A673 (cell line): Measurements from ENCODE around the gene TAGLN2. TPM values are rescaled to one million over a fixed set of nuclear protein-coding genes. Genes with fewer than 3 reads are reported as not detected.

Experiments
- BruUV-seq: library from RNA; stranded (reverse); fragments of 400-500 nt; replicated peaks from 2 replicates; lab custom pipeline; 2021; lab: Mats Ljungman, UMichigan
- CTCF ChIA-PET: fragments of 300-600 bp; sonication (Branson Sonifier 250); formaldehyde crosslinking; loops from one replicate; lab custom pipeline; 2022; ENCODE audit warnings: antibody characterized with exemption; lab: Charles Lee
- POLR2A ChIA-PET: fragments of 300-600 bp; sonication (Branson Sonifier 250); formaldehyde crosslinking; loops from one replicate; lab custom pipeline; 2022; ENCODE audit warnings: antibody characterized with exemption; ENCODE audit not compliant: low non-redundant PET; lab: Charles Lee
- DNase-seq: peaks from one replicate; pipeline ENCODE4 v3.0.0-alpha.2; 2015; ENCODE audit warnings: low spot score
- H3K27ac ChIP-seq: fragments of 200-600 bp; sonication (generic); 2 replicates; pipeline ENCODE4 v1.5.1; 2016; ENCODE audit warnings: mixed run types, low read depth, mild to moderate bottlenecking, mixed read lengths, antibody characterized with exemption, low read length; ENCODE audit not compliant: poor library complexity, severe bottlenecking
- H3K27me3 ChIP-seq: fragments of 200-600 bp; sonication (generic); replicated peaks from 2 replicates; pipeline ENCODE4 v1.6.1; 2017; ENCODE audit warnings: mixed run types, low read depth, mild to moderate bottlenecking, mixed read lengths, antibody characterized with exemption, low read length; ENCODE audit not compliant: insufficient read depth, poor library complexity
- H3K36me3 ChIP-seq: fragments of 200-600 bp; sonication (generic); 2 replicates; pipeline ENCODE4 v1.6.1; 2016; ENCODE audit warnings: mixed run types, mild to moderate bottlenecking, mixed read lengths, antibody characterized with exemption, low read length; ENCODE audit not compliant: insufficient read depth, poor library complexity, severe bottlenecking
- H3K4me1 ChIP-seq: fragments of 200-600 bp; sonication (generic); 2 replicates; pipeline ENCODE4 v1.6.1; 2017; ENCODE audit warnings: mixed run types, mild to moderate bottlenecking, mixed read lengths, antibody characterized with exemption, low read length; ENCODE audit not compliant: insufficient read depth, poor library complexity, severe bottlenecking
- H3K4me3 ChIP-seq: fragments of 200-600 bp; sonication (generic); 2 replicates; pipeline ENCODE4 v1.5.1; 2016; ENCODE audit warnings: low read depth, mixed run types, mild to moderate bottlenecking, mixed read lengths, low read length; ENCODE audit not compliant: poor library complexity, severe bottlenecking
- H3K9me3 ChIP-seq: fragments of 200-600 bp; sonication (generic); 2 replicates; pipeline ENCODE4 v1.6.1; 2016; ENCODE audit warnings: mixed run types, low read depth, mild to moderate bottlenecking, mixed read lengths, antibody characterized with exemption, low read length; ENCODE audit not compliant: poor library complexity, severe bottlenecking
- EZH2 ChIP-seq: fragments of 200-600 bp; sonication (generic); IDR thresholded peaks from 2 replicates; pipeline ENCODE4 v1.6.1; 2017; ENCODE audit warnings: borderline replicate concordance, low read depth, mild to moderate bottlenecking, mixed read lengths, antibody characterized with exemption, low read length; ENCODE audit not compliant: poor library complexity, severe bottlenecking
- intact Hi-C: fragments of 100-400 bp; cut with micrococcal nuclease; formaldehyde crosslinking; loops from one replicate; pipeline ENCODE4 v1.10.0; 2022; ENCODE audit not compliant: unreplicated experiment
- total RNA-seq: library from RNA; stranded (reverse); gene quantifications from 2 replicates; pipeline ENCODE4 v1.2.3, GENCODE V29; 2021
- TF ChIP-seq, protein P1 (sequence below): fragments of 300-800, 200-600 bp; sonication (generic); conservative IDR thresholded peaks from 2 replicates; pipeline ENCODE4 v1.5.1; 2017; ENCODE audit warnings: low read depth, mild to moderate bottlenecking, antibody characterized with exemption, low read length, moderate library complexity, mixed read lengths

The TAGLN2 gene
- total RNA-seq, 1 experiment from 2014 or later = 198 TPM

DNA sequence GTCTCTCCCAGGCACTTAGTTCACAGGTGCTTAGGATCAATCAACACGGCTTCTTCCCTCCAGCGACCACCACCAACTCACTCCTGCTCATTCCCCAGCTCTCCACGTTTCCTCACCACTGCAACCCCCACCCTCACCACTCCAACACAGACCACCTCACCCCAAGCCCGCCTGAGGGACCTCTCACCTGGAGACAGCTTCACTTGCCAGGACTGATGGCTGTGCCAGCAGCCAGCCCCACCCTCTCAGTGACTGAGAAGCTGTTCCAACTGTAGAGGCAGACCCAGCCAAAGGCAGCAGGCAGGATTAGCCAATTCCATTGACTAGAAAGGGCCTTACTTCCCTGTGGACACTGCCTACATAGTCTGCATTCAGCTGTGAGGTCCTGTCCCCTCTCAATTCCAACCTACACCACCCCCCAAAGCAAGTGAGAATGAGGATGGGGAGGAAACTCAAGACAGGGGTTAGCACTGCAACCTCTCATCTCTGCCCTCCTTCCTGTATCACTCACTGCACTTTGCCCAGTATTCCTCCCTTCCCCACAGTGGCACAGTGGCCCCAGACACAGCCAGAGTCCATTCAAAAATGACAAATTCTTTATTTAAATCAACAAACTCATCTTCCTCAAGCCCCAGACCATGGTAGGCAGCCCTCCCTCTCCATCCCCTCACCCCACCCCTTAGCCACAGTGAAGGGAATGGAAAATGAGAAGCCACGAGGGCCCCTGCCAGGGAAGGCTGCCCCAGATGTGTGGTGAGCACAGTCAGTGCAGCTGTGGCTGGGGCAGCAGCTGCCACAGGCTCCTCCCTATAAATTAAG lies 7.6 kb downstream of the TAGLN2 start:
- TF ChIP-seq, protein P1, sequence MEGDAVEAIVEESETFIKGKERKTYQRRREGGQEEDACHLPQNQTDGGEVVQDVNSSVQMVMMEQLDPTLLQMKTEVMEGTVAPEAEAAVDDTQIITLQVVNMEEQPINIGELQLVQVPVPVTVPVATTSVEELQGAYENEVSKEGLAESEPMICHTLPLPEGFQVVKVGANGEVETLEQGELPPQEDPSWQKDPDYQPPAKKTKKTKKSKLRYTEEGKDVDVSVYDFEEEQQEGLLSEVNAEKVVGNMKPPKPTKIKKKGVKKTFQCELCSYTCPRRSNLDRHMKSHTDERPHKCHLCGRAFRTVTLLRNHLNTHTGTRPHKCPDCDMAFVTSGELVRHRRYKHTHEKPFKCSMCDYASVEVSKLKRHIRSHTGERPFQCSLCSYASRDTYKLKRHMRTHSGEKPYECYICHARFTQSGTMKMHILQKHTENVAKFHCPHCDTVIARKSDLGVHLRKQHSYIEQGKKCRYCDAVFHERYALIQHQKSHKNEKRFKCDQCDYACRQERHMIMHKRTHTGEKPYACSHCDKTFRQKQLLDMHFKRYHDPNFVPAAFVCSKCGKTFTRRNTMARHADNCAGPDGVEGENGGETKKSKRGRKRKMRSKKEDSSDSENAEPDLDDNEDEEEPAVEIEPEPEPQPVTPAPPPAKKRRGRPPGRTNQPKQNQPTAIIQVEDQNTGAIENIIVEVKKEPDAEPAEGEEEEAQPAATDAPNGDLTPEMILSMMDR = no peak
- TF ChIP-seq EZH2 = no peak
- intact Hi-C loops = no loop called here
- H3K27ac ChIP-seq = peak overlapping the region; percentile 23
- no TSS peak for BruUV-seq
- H3K4me3 ChIP-seq = no peak overlapping the region
- ChIA-PET CTCF (no interaction called here), POLR2A (no interaction called here)
- peaks cover 17% of the 10 kb centered on the region for H3K4me1 ChIP-seq
- H3K36me3 ChIP-seq = peaks cover 19% of the 10 kb centered on the region
- H3K27me3 ChIP-seq = no peaks in the 10 kb centered on the region
- DNase-seq = no peak
- H3K9me3 ChIP-seq = no peaks in the 10 kb centered on the region

GRCh38 chr1:159916242-159917051 lies 8.9 kb downstream of the TAGLN2 start:
- Histone ChIP-seq H3K27me3 (no peaks in the 10 kb centered on the region), H3K9me3 (no peaks in the 10 kb centered on the region), H3K36me3 (peaks cover 19% of the 10 kb centered on the region), H3K4me3 (no peak overlapping the region), H3K27ac (peak overlapping the region; percentile 33), H3K4me1 (peaks cover 15% of the 10 kb centered on the region)
- TF ChIP-seq, protein P1 = no peak
- no peak for TF ChIP-seq EZH2
- ChIA-PET CTCF (no interaction called here), POLR2A (no interaction called here)
- intact Hi-C loops = no loop called here
- peak; percentile 84 for DNase-seq
- BruUV-seq = no TSS peak

- no TSS peak for BruUV-seq
- no peaks in the 10 kb centered on the region for H3K27me3 ChIP-seq
- POLR2A ChIA-PET = no interaction called here
- peaks cover 19% of the 10 kb centered on the region for H3K36me3 ChIP-seq
- no peak for TF ChIP-seq EZH2
- TF ChIP-seq, protein P1 = no peak
- H3K27ac ChIP-seq = peak overlapping the region; percentile 33
- intact Hi-C loops = no loop called here
- DNase-seq = peak; percentile 26
- no peak overlapping the region for H3K4me3 ChIP-seq
- peaks cover 15% of the 10 kb centered on the region for H3K4me1 ChIP-seq
- CTCF ChIA-PET = interaction anchor here (0.7 kb wide), 1 partner anchor 16 kb away, joined by 5 read pairs; the partner anchor contains the start of gene CFAP45
- no peaks in the 10 kb centered on the region for H3K9me3 ChIP-seq
Observed at GRCh38 chr1:159915571-159916241, 9.6 kb downstream of the TAGLN2 start.
